ENCODE data around the gene P4HTM.
A peak's percentile ranks its signal among the peaks of the same experiment; 100 is the strongest.

P4HTM gene

GRCh38 chr3:49029563-49029884, 39.5 kb downstream of the P4HTM start:
- peak overlapping the region; percentile 81 for H3K4me3 ChIP-seq (ENCODE audit: low read depth, low read length)
- TF ChIP-seq CTCF (conservative IDR thresholded peaks at IDR 0.05; ENCODE audit: low read depth, low read length): no peak
- no peak for DNase-seq (ENCODE audit: low read depth)

DNA sequence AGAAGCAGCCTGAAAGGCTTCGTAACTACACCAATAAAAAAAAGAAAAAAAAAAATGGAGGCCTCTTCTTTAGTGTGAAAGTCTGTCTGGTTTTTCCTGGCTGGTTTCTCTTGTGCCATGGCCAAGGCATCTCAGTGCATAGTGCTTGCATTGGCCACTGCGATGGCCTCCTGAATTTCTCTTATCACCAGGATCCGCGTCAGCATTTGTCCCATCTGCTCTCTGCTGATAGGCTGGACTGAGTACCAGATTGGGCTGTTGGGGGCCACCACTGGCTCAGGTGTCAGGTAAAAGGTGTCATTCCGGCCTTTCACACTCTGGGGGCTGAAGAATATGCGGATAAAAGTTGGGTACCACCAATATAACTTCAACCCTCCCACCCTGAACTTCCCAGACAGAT, 40.3 kb downstream of the P4HTM start:
- no peak overlapping the region for H3K4me3 ChIP-seq (ENCODE audit: low read depth, low read length)
- DNase-seq (ENCODE audit: low read depth): no peak

DNA sequence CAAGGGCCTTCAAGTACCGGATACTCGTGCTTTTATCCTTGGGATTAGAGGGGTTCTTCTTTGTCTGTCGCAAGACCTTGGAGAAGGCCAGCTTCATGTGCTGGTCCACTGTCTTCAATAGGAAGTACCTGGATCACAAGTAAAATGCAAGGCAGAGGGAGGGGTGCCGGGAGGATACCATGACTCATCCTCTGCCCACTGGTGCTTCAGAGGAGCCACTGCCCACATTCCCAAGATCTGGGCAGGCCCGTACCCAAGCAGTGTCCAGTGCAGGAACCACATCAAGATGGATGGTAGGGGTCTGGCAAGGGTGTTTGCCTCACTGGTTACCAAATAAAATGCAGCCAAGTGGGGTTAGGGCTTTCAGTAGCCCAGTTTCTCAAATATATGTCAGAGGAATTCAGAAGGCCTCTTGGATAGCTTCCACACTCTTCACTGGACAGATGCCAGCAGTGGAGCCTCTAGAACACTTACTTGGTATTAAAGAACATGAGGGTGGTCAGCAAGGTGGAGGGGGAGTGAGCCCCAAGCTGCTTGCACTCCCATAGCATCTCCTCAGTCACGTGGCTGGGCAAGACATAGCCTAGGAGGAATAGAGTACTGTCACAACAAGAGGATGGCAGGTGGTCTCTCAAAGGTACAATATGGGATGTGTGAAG, 42.7 kb downstream of the P4HTM start:
- TF ChIP-seq CTCF (conservative IDR thresholded peaks at IDR 0.05; ENCODE audit: low read depth, low read length): no peak
- H3K4me3 ChIP-seq (ENCODE audit: low read depth, low read length): no peak overlapping the region

More for the DNA sequence above, 40.3 kb downstream of the P4HTM start:
- TF ChIP-seq CTCF (conservative IDR thresholded peaks at IDR 0.05; ENCODE audit: low read depth, low read length): no peak

GRCh38 chr3:49034650-49035049, 44.6 kb downstream of the P4HTM start:
- no peak overlapping the region for H3K4me3 ChIP-seq (ENCODE audit: low read depth, low read length)
- DNase-seq (ENCODE audit: low read depth): no peak
- TF ChIP-seq CTCF (conservative IDR thresholded peaks at IDR 0.05; ENCODE audit: low read depth, low read length): no peak

More for the DNA sequence above, 42.7 kb downstream of the P4HTM start:
- peak; percentile 60 for DNase-seq (ENCODE audit: low read depth)

DNA sequence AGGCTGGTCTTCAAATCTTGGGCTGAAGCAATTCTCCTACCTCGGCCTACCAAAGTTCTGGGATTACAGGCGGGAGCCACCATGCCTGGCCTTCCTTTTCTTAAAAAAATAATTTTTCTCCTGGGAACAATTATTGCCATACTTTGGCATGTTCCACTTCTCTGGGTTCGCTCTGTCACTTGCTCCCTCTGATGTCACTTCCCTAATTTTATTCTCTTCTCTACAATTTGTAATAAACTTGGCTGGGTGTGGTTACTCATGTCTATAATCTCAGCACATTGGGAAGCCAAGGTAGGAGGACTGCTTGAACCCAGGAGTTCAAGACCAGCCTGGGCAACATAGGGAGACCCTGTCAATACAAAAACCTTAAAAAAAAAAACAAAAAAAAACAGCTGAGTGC, 45.2 kb downstream of the P4HTM start:
- H3K4me3 ChIP-seq (ENCODE audit: low read depth, low read length): no peak overlapping the region
- DNase-seq (ENCODE audit: low read depth): no peak
- TF ChIP-seq CTCF (conservative IDR thresholded peaks at IDR 0.05; ENCODE audit: low read depth, low read length): no peak

- DNase-seq (ENCODE audit: low read depth): no peak
- no peak overlapping the region for H3K4me3 ChIP-seq (ENCODE audit: low read depth, low read length)
- TF ChIP-seq CTCF (conservative IDR thresholded peaks at IDR 0.05; ENCODE audit: low read depth, low read length): no peak
These were observed 63.5 kb downstream of the P4HTM start for GRCh38 chr3:49053543-49053942.

DNA sequence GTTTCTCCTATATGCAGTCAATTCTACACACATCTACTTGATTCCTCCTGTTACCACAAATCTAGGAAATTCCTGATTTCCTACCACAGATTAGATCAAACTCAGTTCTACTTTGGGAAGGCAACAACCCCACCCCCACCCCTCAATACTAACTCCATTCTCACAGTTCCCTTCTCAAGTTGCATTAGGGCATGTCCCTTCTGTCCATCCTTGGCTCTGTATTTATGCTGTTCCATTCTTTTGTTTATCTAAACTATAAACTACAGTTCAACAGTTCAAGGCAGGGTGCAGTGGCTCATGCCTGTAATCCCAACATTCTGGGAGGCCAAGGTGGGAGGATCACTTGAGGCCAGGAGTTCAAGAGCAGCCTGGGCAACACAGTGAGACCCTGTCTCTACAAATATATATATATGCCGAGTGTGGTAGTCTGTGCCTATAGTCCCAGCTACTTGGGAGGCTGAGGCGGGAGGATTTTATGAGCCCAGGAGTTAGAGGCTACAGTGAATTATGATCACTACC, 64.4 kb downstream of the P4HTM start:
- no peak for TF ChIP-seq CTCF (conservative IDR thresholded peaks at IDR 0.05; ENCODE audit: low read depth, low read length)
- no peak overlapping the region for H3K4me3 ChIP-seq (ENCODE audit: low read depth, low read length)
- no peak for DNase-seq (ENCODE audit: low read depth)
